BJ (cell line): Measurements from ENCODE around the gene SDHAF1. TPM values are rescaled to one million over a fixed set of nuclear protein-coding genes. Genes with fewer than 3 reads are reported as not detected.

Experiments
- CTCF ChIA-PET: fragments of 350-600 bp; formaldehyde crosslinking; extraction: SDS; loops from one replicate; lab custom pipeline; 2021; ENCODE audit warnings: antibody characterized with exemption, inconsistent platforms; lab: Yijun Ruan, JAX
- POLR2A ChIA-PET: fragments of 300-600 bp; sonication (Branson Sonifier 250); formaldehyde crosslinking; extraction: SDS; loops from one replicate; lab custom pipeline; 2021; ENCODE audit warnings: antibody characterized with exemption; lab: Charles Lee
- DNase-seq: peaks from one replicate; pipeline ENCODE4 v3.0.0-alpha.2; 2011; ENCODE audit warnings: low read depth
- H3K27me3 ChIP-seq: 2 replicates; pipeline ENCODE4 v1.6.0; 2011; ENCODE audit warnings: low read length; ENCODE audit not compliant: control insufficient read depth, insufficient read depth
- H3K36me3 ChIP-seq: 2 replicates; pipeline ENCODE4 v1.5.1; 2011; ENCODE audit warnings: low read length; ENCODE audit not compliant: control insufficient read depth, insufficient read depth
- H3K4me3 ChIP-seq: 2 replicates; pipeline ENCODE4 v1.5.1; 2011; ENCODE audit warnings: low read depth, mild to moderate bottlenecking, control low read depth, low read length
- CTCF ChIP-seq: IDR thresholded peaks from 2 replicates; pipeline ENCODE4 v1.5.1; 2011; ENCODE audit warnings: low read depth, mild to moderate bottlenecking, control low read depth, inconsistent platforms, low read length, moderate library complexity; ENCODE audit not compliant: insufficient read depth
- polyA plus RNA-seq: library from polyadenylated mRNA; depleted of rRNA; stranded (reverse); fragments of >200 nt; gene quantifications from 2 replicates; pipeline ENCODE4 v1.2.3, GENCODE V29; 2011

Gene SDHAF1
- polyA plus RNA-seq, 1 experiment: 14.5 TPM

GRCh38 chr19:36013280-36014011, 18.5 kb downstream of the SDHAF1 start:
- ChIA-PET POLR2A (interaction anchor here (1.0 kb wide), 1 partner anchor 28 kb away, joined by 12 read pairs; no protein-coding TSS in a partner anchor), CTCF (interaction anchor here (0.8 to 1.5 kb wide), 5 partner anchors 10 to 132 kb away, joined by 3 to 5 read pairs (median 3); partner anchors contain the start of genes THAP8 and WDR62)
- no peaks in the 10 kb centered on the region for H3K27me3 ChIP-seq
- no peak for TF ChIP-seq CTCF
- H3K36me3 ChIP-seq: peaks cover 16% of the 10 kb centered on the region
- peak overlapping the region; percentile 91 for H3K4me3 ChIP-seq
- DNase-seq: no peak

GRCh38 chr19:36014012-36014924, 19.3 kb downstream of the SDHAF1 start, which contains the start of gene ALKBH6:
Gene ALKBH6, minus strand, starts transcription at chr19:36014213. Its CDS starts 816 bp downstream, at chr19:36013397.
- ChIA-PET POLR2A (interaction anchor here (1.0 kb wide), 1 partner anchor 28 kb away, joined by 12 read pairs; no protein-coding TSS in a partner anchor), CTCF (interaction anchor here (0.8 to 1.6 kb wide), 5 partner anchors 9 to 133 kb away, joined by 3 to 5 read pairs (median 3); partner anchors contain the start of genes THAP8 and WDR62)
- TF ChIP-seq CTCF: no peak
- Histone ChIP-seq H3K4me3 (peak within 1 kb of the TSS; percentile 91), H3K27me3 (no peaks in the 10 kb centered on the region), H3K36me3 (peaks cover 18% of the 10 kb centered on the region)
- peak; percentile 95 for DNase-seq

GRCh38 chr19:36019061-36019670, 24.2 kb downstream of the SDHAF1 start:
- Histone ChIP-seq H3K27me3 (no peaks in the 10 kb centered on the region), H3K36me3 (peaks cover 32% of the 10 kb centered on the region), H3K4me3 (no peak overlapping the region)
- no peak for DNase-seq
- POLR2A ChIA-PET: no interaction called here
- CTCF ChIA-PET: interaction anchor here (1.2 kb wide), 1 partner anchor 151 kb away, joined by 3 read pairs; no protein-coding TSS in a partner anchor
- TF ChIP-seq CTCF: no peak

GRCh38 chr19:36023432-36023831, 28.4 kb downstream of the SDHAF1 start:
- peaks cover 42% of the 10 kb centered on the region for H3K36me3 ChIP-seq
- CTCF ChIA-PET: interaction anchor here (1.1 kb wide), 1 partner anchor 9 kb away, joined by 3 read pairs; the partner anchor contains the start of gene ALKBH6
- H3K27me3 ChIP-seq: no peaks in the 10 kb centered on the region
- POLR2A ChIA-PET: no interaction called here
- DNase-seq: no peak
- no peak overlapping the region for H3K4me3 ChIP-seq
- no peak for TF ChIP-seq CTCF
